Natural killer cell (primary cell): ENCODE measurements around the gene ERVV-1. TPM values are rescaled to one million over a fixed set of nuclear protein-coding genes. Genes with fewer than 3 reads are reported as not detected.
"Not testable (repeated sequence)": the region's sequence is repeated elsewhere in the genome, so short reads cannot be mapped to it uniquely, and the experiment has no call there.

Experiments used
- ATAC-seq, 3 donors: fragments of 150-1000 bp in 2 of 3; fragments of 200-7000 bp in 1 of 3; cut with Tn5 transposase; 1 replicate in 1 of 3; 2 replicates in 2 of 3; pipeline ENCODE4 v1.10.0; 2021; ENCODE audit warnings: mild to moderate bottlenecking in 2 of 3, moderate library complexity in 2 of 3
- DNase-seq, 2 donors: peaks; one replicate each; pipeline versions ENCODE4 v3.0.0 to v3.0.0-alpha.2; 2013 to 2021; ENCODE audit warnings: mixed read lengths in 1 of 2
- H3K27ac ChIP-seq: one replicate; pipeline ENCODE4 v1.5.1; 2013; ENCODE audit warnings: mild to moderate bottlenecking, low read length
- H3K27me3 ChIP-seq: one replicate; pipeline ENCODE4 v1.6.1; 2013; ENCODE audit warnings: low read length; ENCODE audit not compliant: control insufficient read depth, insufficient read depth
- H3K36me3 ChIP-seq: one replicate; pipeline ENCODE4 v1.6.1; 2013; ENCODE audit warnings: low read length; ENCODE audit not compliant: control insufficient read depth, insufficient read depth
- H3K4me1 ChIP-seq: one replicate; pipeline ENCODE4 v1.6.1; 2013; ENCODE audit warnings: low read length; ENCODE audit not compliant: control insufficient read depth, insufficient read depth
- H3K4me3 ChIP-seq: one replicate; pipeline ENCODE4 v1.5.1; 2013; ENCODE audit warnings: low read length
- H3K9me3 ChIP-seq: one replicate; pipeline ENCODE4 v1.6.1; 2013; ENCODE audit warnings: low read length; ENCODE audit not compliant: control insufficient read depth, insufficient read depth
- H3K27ac Mint-ChIP-seq, 2 donors: one replicate each; pipeline ENCODE4 v1.8.0; 2022; ENCODE audit warnings: mild to moderate bottlenecking in 2 of 2, mixed read lengths in 2 of 2, moderate library complexity in 1 of 2
- H3K27me3 Mint-ChIP-seq, 2 donors: one replicate each; pipeline ENCODE4 v1.8.0; 2022; ENCODE audit warnings: low read depth in 2 of 2, mixed read lengths in 2 of 2
- H3K36me3 Mint-ChIP-seq: one replicate; pipeline ENCODE4 v1.8.0; 2022; ENCODE audit warnings: mixed read lengths
- H3K4me1 Mint-ChIP-seq, 2 donors: one replicate each; pipeline ENCODE4 v1.8.0; 2022; ENCODE audit warnings: mixed read lengths in 2 of 2
- H3K4me3 Mint-ChIP-seq: one replicate; pipeline ENCODE4 v1.8.0; 2022; ENCODE audit warnings: mild to moderate bottlenecking, moderate library complexity, mixed read lengths
- H3K9me3 Mint-ChIP-seq, 2 donors: one replicate each; pipeline ENCODE4 v1.8.0; 2022; ENCODE audit warnings: mixed read lengths in 2 of 2
- CTCF ChIP-seq: fragments of 200-600 bp; IDR thresholded peaks from one replicate; pipeline ENCODE4 v1.8.0; 2022; ENCODE audit warnings: antibody characterized with exemption
- WGBS: methylation state at CpG from one replicate; pipeline ENCODE4 v1.1.7; 2013; ENCODE audit warnings: missing lambda C conversion rate; ENCODE audit not compliant: insufficient coverage; 5-methylcytosine and 5-hydroxymethylcytosine counted together
- intact Hi-C: fragments of 100-400 bp; cut with micrococcal nuclease; formaldehyde crosslinking; loops from one replicate; pipeline ENCODE4 v1.14.2; 2022
- total RNA-seq, 4 donors: library from RNA; stranded (reverse); fragments of 120-200 nt in 1 of 4; gene quantifications; one replicate each; pipeline versions ENCODE4 v1.2.3 to v1.2.4, GENCODE V29; 2013 to 2022

Gene ERVV-1
- total RNA-seq, 3 donors from 2014 or later (not counting 1 experiment from before 2014, with no cell fraction given): not detected

- ATAC-seq: no peak
- H3K4me3 ChIP-seq: no peak overlapping the region
- H3K36me3 ChIP-seq: no peaks in the 10 kb centered on the region
- peaks cover 7% of the 10 kb centered on the region for H3K9me3 ChIP-seq
- Mint-ChIP-seq H3K27ac (no peak overlapping the region), H3K27me3 (no peaks in the 10 kb centered on the region), H3K9me3 (peaks cover 0 to 3% of the 10 kb centered on the region in 2 donors), H3K4me1 (no peaks in the 10 kb centered on the region), H3K36me3 (peaks cover 4% of the 10 kb centered on the region), H3K4me3 (no peak overlapping the region)
- no peak for TF ChIP-seq CTCF
- no peaks in the 10 kb centered on the region for H3K27me3 ChIP-seq
- intact Hi-C loops: no loop called here
- no peak overlapping the region for H3K27ac ChIP-seq
- H3K4me1 ChIP-seq: no peaks in the 10 kb centered on the region
- no peak for DNase-seq
- 93% methylated on average over 2 of the region's 2 CpGs for WGBS
Measured at GRCh38 chr19:53015159-53015558, 1.4 kb downstream of the ERVV-1 start.

GRCh38 chr19:53015730-53016129, 2.0 kb downstream of the ERVV-1 start:
- no peaks in the 10 kb centered on the region for H3K27me3 Mint-ChIP-seq
- no peak for TF ChIP-seq CTCF
- H3K36me3 Mint-ChIP-seq: peaks cover 10% of the 10 kb centered on the region
- no peaks in the 10 kb centered on the region for H3K36me3 ChIP-seq
- peaks cover 0 to 4% of the 10 kb centered on the region in 2 donors for H3K9me3 Mint-ChIP-seq
- H3K4me1 ChIP-seq: no peaks in the 10 kb centered on the region
- H3K27ac ChIP-seq: no peak overlapping the region
- DNase-seq: no peak
- intact Hi-C loops: no loop called here
- H3K4me1 Mint-ChIP-seq: no peaks in the 10 kb centered on the region
- H3K9me3 ChIP-seq: peaks cover 7% of the 10 kb centered on the region
- no peak overlapping the region for H3K4me3 ChIP-seq
- no peak overlapping the region for H3K4me3 Mint-ChIP-seq
- ATAC-seq: no peak
- H3K27me3 ChIP-seq: no peaks in the 10 kb centered on the region
- 91% methylated on average over 8 of the region's 8 CpGs for WGBS
- no peak overlapping the region for H3K27ac Mint-ChIP-seq

GRCh38 chr19:53019684-53020083, 6.0 kb downstream of the ERVV-1 start:
- Histone ChIP-seq H3K36me3 (no peaks in the 10 kb centered on the region), H3K27me3 (no peaks in the 10 kb centered on the region), H3K27ac (no peak overlapping the region), H3K4me1 (no peaks in the 10 kb centered on the region), H3K9me3 (peaks cover 3% of the 10 kb centered on the region), H3K4me3 (no peak overlapping the region)
- Mint-ChIP-seq H3K36me3 (peaks cover 14% of the 10 kb centered on the region), H3K9me3 (peaks cover 0 to 3% of the 10 kb centered on the region in 2 donors), H3K4me3 (no peak overlapping the region), H3K4me1 (no peaks in the 10 kb centered on the region), H3K27me3 (no peaks in the 10 kb centered on the region), H3K27ac (no peak overlapping the region)
- DNase-seq (peak in 1 of 2 donors; percentile 11), ATAC-seq (no peak)
- 23% methylated on average over 1 of the region's 1 CpG for WGBS
- intact Hi-C loops: no loop called here
- TF ChIP-seq CTCF: no peak

- H3K27me3 Mint-ChIP-seq, H3K27me3 ChIP-seq, H3K4me3 ChIP-seq, intact Hi-C loops, H3K4me1 Mint-ChIP-seq, H3K27ac Mint-ChIP-seq, H3K4me1 ChIP-seq, H3K36me3 ChIP-seq, H3K9me3 Mint-ChIP-seq, H3K4me3 Mint-ChIP-seq, H3K27ac ChIP-seq, DNase-seq, H3K36me3 Mint-ChIP-seq, ATAC-seq: not testable (repeated sequence)
- whole genome bisulfite sequencing: 53% methylated on average over 6 of the region's 7 CpGs
- H3K9me3 ChIP-seq: peaks cover 14% of the 10 kb centered on the region
Measured at GRCh38 chr19:53028306-53028705, 14.6 kb downstream of the ERVV-1 start.
